ENCODE data around the gene CCNA2.

CCNA2 gene

GRCh38 chr4:121783210-121783609, 40.5 kb downstream of the CCNA2 start:
- TF ChIP-seq CTCF (conservative IDR thresholded peaks at IDR 0.05; ENCODE audit: low read length), result no peak
- no peak for DNase-seq (ENCODE audit: low read depth)

GRCh38 chr4:121778991-121779628, 44.6 kb downstream of the CCNA2 start:
- no peak overlapping the region for H3K4me3 ChIP-seq (ENCODE audit: low read length)
- no peak for TF ChIP-seq CTCF (conservative IDR thresholded peaks at IDR 0.05; ENCODE audit: low read length)
- DNase-seq (ENCODE audit: low read depth), result peak; percentile 88

More at GRCh38 chr4:121783210-121783609, 40.5 kb downstream of the CCNA2 start:
- no peak overlapping the region for H3K4me3 ChIP-seq (ENCODE audit: low read length)

GRCh38 chr4:121777625-121778024, 46.1 kb downstream of the CCNA2 start:
- H3K4me3 ChIP-seq (ENCODE audit: low read length), result no peak overlapping the region
- DNase-seq (ENCODE audit: low read depth), result peak; percentile 17
- no peak for TF ChIP-seq CTCF (conservative IDR thresholded peaks at IDR 0.05; ENCODE audit: low read length)

- TF ChIP-seq CTCF (conservative IDR thresholded peaks at IDR 0.05; ENCODE audit: low read length), result no peak
- H3K4me3 ChIP-seq (ENCODE audit: low read length), result no peak overlapping the region
- DNase-seq (ENCODE audit: low read depth), result peak; percentile 54
These were observed 46.9 kb downstream of the CCNA2 start for GRCh38 chr4:121776610-121777401.

GRCh38 chr4:121773883-121774282, 49.8 kb downstream of the CCNA2 start:
- no peak overlapping the region for H3K4me3 ChIP-seq (ENCODE audit: low read length)
- no peak for TF ChIP-seq CTCF (conservative IDR thresholded peaks at IDR 0.05; ENCODE audit: low read length)
- DNase-seq (ENCODE audit: low read depth), result no peak

GRCh38 chr4:121771869-121772268, 51.8 kb downstream of the CCNA2 start:
- DNase-seq (ENCODE audit: low read depth), result no peak
- H3K4me3 ChIP-seq (ENCODE audit: low read length), result no peak overlapping the region
- no peak for TF ChIP-seq CTCF (conservative IDR thresholded peaks at IDR 0.05; ENCODE audit: low read length)

- no peak overlapping the region for H3K4me3 ChIP-seq (ENCODE audit: low read length)
- no peak for DNase-seq (ENCODE audit: low read depth)
- TF ChIP-seq CTCF (conservative IDR thresholded peaks at IDR 0.05; ENCODE audit: low read length), result no peak
These were observed 54.3 kb downstream of the CCNA2 start for GRCh38 chr4:121769341-121769740.

Measured in AG10803 (cell line).